Fibroblast of the aortic adventitia (primary cell): ENCODE results near the gene EIF4A3. TPM values are rescaled to one million over a fixed set of nuclear protein-coding genes. Genes with fewer than 3 reads are reported as not detected.

Source experiments
- DNase-seq: peaks from one replicate; pipeline ENCODE4 v3.0.0-alpha.2; 2010; ENCODE audit warnings: low read depth
- H3K4me3 ChIP-seq: 2 replicates; pipeline ENCODE4 v1.5.1; 2011; ENCODE audit warnings: low read depth, mild to moderate bottlenecking, control low read depth, low read length, moderate library complexity
- CTCF ChIP-seq: IDR thresholded peaks from 2 replicates; pipeline ENCODE4 v1.5.1; 2011; ENCODE audit warnings: mild to moderate bottlenecking, low read length, control low read depth, inconsistent platforms; ENCODE audit not compliant: insufficient read depth
- total RNA-seq: library from RNA; depleted of rRNA; stranded (reverse); fragments of >200 nt; gene quantifications from 2 replicates; pipeline ENCODE4 v1.2.3, GENCODE V29; 2012; ENCODE audit warnings: low replicate concordance

EIF4A3 gene
- total RNA-seq, result 85.9 and 127 TPM in 2 replicates

GRCh38 chr17:80147035-80147822 is at the start of gene EIF4A3:
Gene EIF4A3 (minus strand): TSS chr17:80147128. CDS start chr17:80146961, 167 bp downstream.
- TF ChIP-seq CTCF, result no peak

GRCh38 chr17:80196652-80197051 is 49.7 kb upstream of the EIF4A3 start:
- TF ChIP-seq CTCF, result no peak
- no peak overlapping the region for H3K4me3 ChIP-seq

More at GRCh38 chr17:80147035-80147822, at the start of gene EIF4A3:
- H3K4me3 ChIP-seq, result peak within 1 kb of the TSS; percentile 98
- DNase-seq, result peak; percentile 99

GRCh38 chr17:80195671-80196529 is 49.0 kb upstream of the EIF4A3 start:
- no peak overlapping the region for H3K4me3 ChIP-seq
- DNase-seq, result peak; percentile 8
- TF ChIP-seq CTCF, result peak; percentile 90

More at GRCh38 chr17:80196652-80197051, 49.7 kb upstream of the EIF4A3 start:
- no peak for DNase-seq

- TF ChIP-seq CTCF, result no peak
- no peak for DNase-seq
- H3K4me3 ChIP-seq, result no peak overlapping the region
Measured at GRCh38 chr17:80195141-80195540, 48.2 kb upstream of the EIF4A3 start.

GRCh38 chr17:80191865-80192661 is 45.1 kb upstream of the EIF4A3 start:
- H3K4me3 ChIP-seq, result no peak overlapping the region
- TF ChIP-seq CTCF, result no peak
- DNase-seq, result peak; percentile 14

GRCh38 chr17:80191192-80191591 is 44.3 kb upstream of the EIF4A3 start:
- TF ChIP-seq CTCF, result no peak

More at GRCh38 chr17:80191192-80191591, 44.3 kb upstream of the EIF4A3 start:
- no peak for DNase-seq
- H3K4me3 ChIP-seq, result no peak overlapping the region
